IPS-15b (cell line): ENCODE results near the gene GRB10.

Experiments
- H3K27me3 ChIP-seq: one replicate; pipeline ENCODE4 v1.6.1; 2013; ENCODE audit warnings: low read length; ENCODE audit not compliant: control insufficient read depth, insufficient read depth
- H3K36me3 ChIP-seq: one replicate; pipeline ENCODE4 v1.6.1; 2013; ENCODE audit warnings: low read length; ENCODE audit not compliant: control insufficient read depth, insufficient read depth
- H3K4me1 ChIP-seq: one replicate; pipeline ENCODE4 v1.6.1; 2013; ENCODE audit warnings: mild to moderate bottlenecking, low read length; ENCODE audit not compliant: control insufficient read depth, insufficient read depth
- H3K4me3 ChIP-seq: one replicate; pipeline ENCODE4 v1.5.1; 2013; ENCODE audit warnings: low read depth, low read length
- H3K9ac ChIP-seq: one replicate; pipeline ENCODE4 v1.6.1; 2013; ENCODE audit warnings: low read depth, mild to moderate bottlenecking, low read length
- H3K9me3 ChIP-seq: one replicate; pipeline ENCODE4 v1.6.1; 2013; ENCODE audit warnings: mild to moderate bottlenecking, low read length; ENCODE audit not compliant: control insufficient read depth, insufficient read depth

The GRB10 gene

GRCh38 chr7:50771120-50772002 is 11.3 kb downstream of the GRB10 start:
- H3K27me3 ChIP-seq = no peaks in the 10 kb centered on the region
- H3K9ac ChIP-seq = no peak overlapping the region
- H3K9me3 ChIP-seq = no peaks in the 10 kb centered on the region
- peaks cover 23% of the 10 kb centered on the region for H3K4me1 ChIP-seq
- H3K4me3 ChIP-seq = no peak overlapping the region
- no peaks in the 10 kb centered on the region for H3K36me3 ChIP-seq

- H3K4me3 ChIP-seq = no peak overlapping the region
- H3K4me1 ChIP-seq = peaks cover 15% of the 10 kb centered on the region
- no peak overlapping the region for H3K9ac ChIP-seq
- H3K27me3 ChIP-seq = no peaks in the 10 kb centered on the region
- no peaks in the 10 kb centered on the region for H3K36me3 ChIP-seq
- H3K9me3 ChIP-seq = no peaks in the 10 kb centered on the region
These were observed 13.9 kb downstream of the GRB10 start for GRCh38 chr7:50768485-50769474.

GRCh38 chr7:50766849-50767207 is 15.9 kb downstream of the GRB10 start:
- H3K4me3 ChIP-seq = no peak overlapping the region
- H3K4me1 ChIP-seq = peaks cover 15% of the 10 kb centered on the region
- H3K9me3 ChIP-seq = no peaks in the 10 kb centered on the region
- no peaks in the 10 kb centered on the region for H3K27me3 ChIP-seq
- no peak overlapping the region for H3K9ac ChIP-seq
- no peaks in the 10 kb centered on the region for H3K36me3 ChIP-seq

- Histone ChIP-seq H3K9me3 (no peaks in the 10 kb centered on the region), H3K9ac (no peak overlapping the region), H3K36me3 (no peaks in the 10 kb centered on the region), H3K27me3 (no peaks in the 10 kb centered on the region), H3K4me1 (peaks cover 15% of the 10 kb centered on the region), H3K4me3 (no peak overlapping the region)
These were observed 16.4 kb downstream of the GRB10 start for GRCh38 chr7:50766106-50766848.

GRCh38 chr7:50762337-50762736 is 20.4 kb downstream of the GRB10 start:
- H3K9ac ChIP-seq = no peak overlapping the region
- no peaks in the 10 kb centered on the region for H3K4me1 ChIP-seq
- H3K9me3 ChIP-seq = no peaks in the 10 kb centered on the region
- no peaks in the 10 kb centered on the region for H3K27me3 ChIP-seq
- H3K36me3 ChIP-seq = no peaks in the 10 kb centered on the region
- H3K4me3 ChIP-seq = no peak overlapping the region

- Histone ChIP-seq H3K4me1 (no peaks in the 10 kb centered on the region), H3K4me3 (no peak overlapping the region), H3K9me3 (no peaks in the 10 kb centered on the region), H3K36me3 (no peaks in the 10 kb centered on the region), H3K27me3 (no peaks in the 10 kb centered on the region), H3K9ac (no peak overlapping the region)
These were observed 21.0 kb downstream of the GRB10 start for GRCh38 chr7:50761713-50762112.

- no peaks in the 10 kb centered on the region for H3K4me1 ChIP-seq
- no peaks in the 10 kb centered on the region for H3K36me3 ChIP-seq
- H3K9me3 ChIP-seq = no peaks in the 10 kb centered on the region
- H3K27me3 ChIP-seq = no peaks in the 10 kb centered on the region
- no peak overlapping the region for H3K9ac ChIP-seq
- no peak overlapping the region for H3K4me3 ChIP-seq
These were observed 24.8 kb downstream of the GRB10 start for GRCh38 chr7:50757703-50758390.

GRCh38 chr7:50756180-50756579 is 26.5 kb downstream of the GRB10 start:
- Histone ChIP-seq H3K4me3 (no peak overlapping the region), H3K9me3 (no peaks in the 10 kb centered on the region), H3K4me1 (peaks cover 2% of the 10 kb centered on the region), H3K9ac (no peak overlapping the region), H3K27me3 (no peaks in the 10 kb centered on the region), H3K36me3 (no peaks in the 10 kb centered on the region)

- no peaks in the 10 kb centered on the region for H3K36me3 ChIP-seq
- no peak overlapping the region for H3K9ac ChIP-seq
- H3K4me3 ChIP-seq = no peak overlapping the region
- H3K9me3 ChIP-seq = no peaks in the 10 kb centered on the region
- H3K4me1 ChIP-seq = peaks cover 2% of the 10 kb centered on the region
- H3K27me3 ChIP-seq = no peaks in the 10 kb centered on the region
These were observed 28.0 kb downstream of the GRB10 start for GRCh38 chr7:50754684-50755083.

- no peak overlapping the region for H3K4me3 ChIP-seq
- H3K4me1 ChIP-seq = peaks cover 2% of the 10 kb centered on the region
- no peaks in the 10 kb centered on the region for H3K36me3 ChIP-seq
- H3K9ac ChIP-seq = no peak overlapping the region
- no peaks in the 10 kb centered on the region for H3K9me3 ChIP-seq
- no peaks in the 10 kb centered on the region for H3K27me3 ChIP-seq
These were observed 28.5 kb downstream of the GRB10 start for GRCh38 chr7:50754241-50754640.

GRCh38 chr7:50752422-50752821 is 30.3 kb downstream of the GRB10 start:
- Histone ChIP-seq H3K4me3 (no peak overlapping the region), H3K9ac (no peak overlapping the region), H3K9me3 (no peaks in the 10 kb centered on the region), H3K36me3 (peaks cover 4% of the 10 kb centered on the region), H3K27me3 (no peaks in the 10 kb centered on the region), H3K4me1 (peaks cover 2% of the 10 kb centered on the region)
